ES-I3 (cell line): Measurements from ENCODE around the gene CWC27.

ENCODE experiments used
- H3K36me3 ChIP-seq: 2 replicates; pipeline ENCODE4 v1.6.1; 2013; ENCODE audit warnings: mild to moderate bottlenecking, low read length, control low read depth, moderate library complexity; ENCODE audit not compliant: insufficient read depth
- H3K4me1 ChIP-seq: 2 replicates; pipeline ENCODE4 v1.6.1; 2013; ENCODE audit warnings: mild to moderate bottlenecking, control low read depth, low read length; ENCODE audit not compliant: insufficient read depth
- H3K9ac ChIP-seq: 2 replicates; pipeline ENCODE4 v1.6.1; 2013; ENCODE audit warnings: low read depth, mild to moderate bottlenecking, low read length, moderate library complexity
- H3K9me3 ChIP-seq: 2 replicates; pipeline ENCODE4 v1.6.1; 2013; ENCODE audit warnings: mild to moderate bottlenecking, low read length, moderate library complexity; ENCODE audit not compliant: control insufficient read depth, insufficient read depth

The CWC27 gene

GRCh38 chr5:65066387-65067146, 297.8 kb downstream of the CWC27 start:
- Histone ChIP-seq H3K9me3 (no peaks in the 10 kb centered on the region), H3K9ac (no peak overlapping the region), H3K36me3 (no peaks in the 10 kb centered on the region), H3K4me1 (peaks cover 18% of the 10 kb centered on the region)

GRCh38 chr5:65067147-65067506, 298.4 kb downstream of the CWC27 start:
- Histone ChIP-seq H3K9ac (no peak overlapping the region), H3K4me1 (peaks cover 18% of the 10 kb centered on the region), H3K9me3 (no peaks in the 10 kb centered on the region), H3K36me3 (no peaks in the 10 kb centered on the region)
